Activated CD4-positive, alpha-beta T cell treated with anti-CD3 and anti-CD28 coated beads for 4 hours (primary cell): ENCODE data around the gene SEC11A.
"Not testable (repeated sequence)": the region's sequence is repeated elsewhere in the genome, so short reads cannot be mapped to it uniquely, and the experiment has no call there.

Experiments used
- DNase-seq, 2 donors: peaks; one replicate each; pipeline ENCODE4 v3.0.0-alpha.2; 2020

Gene SEC11A

DNA sequence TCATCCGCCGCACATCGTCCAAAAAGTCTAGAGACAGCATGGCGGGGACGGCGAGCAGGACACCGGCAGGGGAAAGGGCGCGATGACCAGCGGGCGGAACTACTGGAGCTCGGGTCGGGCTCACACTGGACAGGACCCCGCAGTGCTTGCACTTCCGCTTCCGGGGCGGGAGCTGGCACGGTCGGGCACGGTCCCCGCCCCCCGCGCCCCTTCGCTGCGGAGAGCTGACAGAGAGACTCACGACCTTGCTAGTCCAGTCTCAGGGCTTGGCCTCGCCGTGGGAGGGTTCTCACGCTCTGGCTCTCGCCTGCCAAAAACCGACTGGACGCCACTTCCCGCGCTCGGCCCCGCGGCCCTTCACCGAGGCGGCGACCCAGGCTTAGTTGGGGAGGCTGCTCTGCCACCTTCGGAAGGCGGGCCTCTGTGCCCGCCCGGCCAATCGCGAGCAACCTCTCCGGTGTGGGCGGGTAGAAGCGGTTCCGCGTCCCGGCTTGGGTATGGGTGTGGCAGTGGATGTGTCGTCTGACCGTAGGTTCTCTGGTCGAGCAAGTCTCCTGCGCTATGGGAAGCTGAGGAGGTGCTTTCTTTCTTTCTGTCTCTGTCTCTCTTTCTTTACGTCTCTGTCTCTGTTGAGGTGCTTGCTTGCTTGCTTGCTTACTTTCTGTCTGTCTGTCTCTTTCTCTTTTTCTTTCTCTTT is at the start of gene SEC11A:
TSS of gene SEC11A (minus strand) at position 104 of the 697 bp plus-strand sequence. CDS start at position 40, 64 bp downstream.
- peak; percentile 87 for DNase-seq

DNA sequence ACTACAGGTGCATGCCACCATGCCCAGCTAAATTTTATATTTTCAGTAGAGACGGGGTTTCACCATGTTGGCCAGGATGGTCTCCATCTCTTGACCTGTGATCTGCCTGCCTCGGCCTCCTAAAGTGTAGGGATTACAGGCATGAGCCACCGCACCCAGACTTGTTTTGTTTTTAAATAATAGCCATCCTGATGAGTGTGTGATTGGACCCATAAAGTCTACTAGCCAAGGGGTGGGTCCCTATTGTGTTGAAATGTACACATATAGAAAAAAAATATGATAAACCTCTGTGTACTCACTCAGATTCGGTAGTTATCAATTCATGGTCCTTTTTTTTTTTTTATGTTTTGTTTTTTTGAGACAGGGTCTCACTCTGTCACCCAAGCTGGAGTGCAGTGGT is 49.7 kb upstream of the SEC11A start:
- no peak for DNase-seq

DNA sequence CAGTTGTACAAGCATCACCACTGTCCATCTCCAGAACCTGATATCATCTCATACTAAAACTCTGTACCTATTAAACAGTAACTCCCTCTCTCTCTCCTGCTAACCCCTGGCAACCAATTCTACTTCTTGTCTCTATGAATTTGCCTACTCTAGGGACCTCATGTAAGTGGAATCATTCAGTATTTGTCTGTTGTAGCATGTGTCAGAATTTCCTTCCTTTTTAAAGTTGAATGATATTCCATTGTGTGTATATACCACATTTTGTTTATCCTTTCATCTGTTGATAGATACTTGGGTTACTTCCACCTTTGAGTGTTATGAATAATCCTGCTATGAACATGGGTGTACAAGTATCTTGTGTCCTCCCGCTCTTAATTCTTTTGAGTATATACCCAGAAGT is 49.0 kb upstream of the SEC11A start:
- DNase-seq: no peak

DNA sequence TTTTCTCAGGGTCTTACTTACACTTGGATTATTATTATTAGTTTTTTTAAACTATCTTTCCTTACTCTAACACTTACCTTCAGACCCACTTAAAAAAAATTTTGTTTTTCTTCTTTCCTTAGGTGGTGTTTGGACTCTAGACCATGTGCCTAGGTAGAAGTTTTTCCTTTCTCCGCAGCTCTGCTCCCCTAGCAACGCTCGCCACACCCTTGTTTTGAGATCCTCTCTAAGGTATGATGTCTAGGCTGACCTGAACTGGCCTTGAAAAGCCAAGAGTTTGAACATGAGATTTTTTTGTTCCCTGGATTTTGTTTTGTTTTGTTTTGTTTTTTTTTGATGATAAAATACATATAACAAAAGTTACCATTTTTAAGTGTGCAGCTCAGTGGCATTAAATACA is 48.6 kb upstream of the SEC11A start:
- no peak for DNase-seq

DNA sequence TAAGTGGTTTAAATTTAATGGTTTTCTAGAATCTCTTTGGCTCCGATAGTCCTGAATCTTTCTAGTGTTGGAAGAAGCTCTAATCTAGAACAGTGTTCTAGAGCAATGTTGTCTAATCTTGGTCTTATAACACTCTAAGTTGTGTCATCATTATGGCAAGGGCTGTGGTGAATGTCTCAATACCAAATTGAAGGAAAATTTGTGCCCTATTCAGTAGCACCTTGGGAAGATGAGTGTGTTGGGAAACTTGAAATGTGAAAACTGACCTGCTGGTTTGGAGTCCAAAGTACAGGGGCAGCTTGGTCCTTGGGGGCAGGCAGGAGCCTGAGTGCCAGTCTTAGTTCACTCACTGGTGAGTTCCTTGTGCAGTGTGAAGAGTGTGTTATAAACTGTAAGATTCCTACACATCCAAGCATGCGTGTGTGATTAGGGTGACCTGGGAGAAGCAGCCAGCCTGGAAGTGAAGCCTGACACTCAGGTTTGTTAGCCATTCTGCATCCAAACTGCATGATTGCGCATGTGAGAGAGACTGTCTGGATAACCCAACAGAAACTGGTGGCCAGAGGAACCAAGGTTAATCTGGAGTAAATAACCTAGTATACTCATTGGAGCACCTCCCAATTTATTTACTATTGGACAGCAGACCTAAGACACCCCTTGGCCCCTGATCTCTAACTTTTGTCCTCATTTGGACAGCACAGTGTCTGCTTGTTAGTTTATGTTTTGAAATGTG is 47.1 kb upstream of the SEC11A start:
- no peak for DNase-seq

DNA sequence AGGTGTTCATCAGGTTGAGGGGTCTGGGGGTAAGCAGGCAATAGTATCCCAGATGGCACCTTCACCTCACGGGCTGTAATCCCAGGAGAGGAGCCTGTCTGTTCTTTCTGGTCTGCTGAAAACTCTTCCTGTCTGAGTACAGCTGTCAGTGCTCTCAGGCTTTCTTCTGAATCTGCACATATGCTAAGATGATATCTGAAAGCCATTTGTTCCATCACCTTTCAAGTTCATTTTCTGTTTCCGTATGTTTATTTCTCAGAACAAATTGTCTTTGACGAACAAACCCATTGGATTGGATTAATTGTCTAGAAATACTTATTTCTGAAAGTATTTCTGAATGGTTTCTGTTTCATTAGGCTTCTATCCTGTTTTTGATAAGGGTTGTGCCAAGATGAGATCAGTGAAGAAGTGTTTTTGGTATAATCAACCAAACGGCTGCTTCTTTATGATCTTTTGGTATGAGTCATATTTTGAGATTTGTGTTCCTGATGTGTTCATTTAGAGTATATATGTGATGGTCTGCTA is 45.7 kb upstream of the SEC11A start:
- no peak for DNase-seq

DNA sequence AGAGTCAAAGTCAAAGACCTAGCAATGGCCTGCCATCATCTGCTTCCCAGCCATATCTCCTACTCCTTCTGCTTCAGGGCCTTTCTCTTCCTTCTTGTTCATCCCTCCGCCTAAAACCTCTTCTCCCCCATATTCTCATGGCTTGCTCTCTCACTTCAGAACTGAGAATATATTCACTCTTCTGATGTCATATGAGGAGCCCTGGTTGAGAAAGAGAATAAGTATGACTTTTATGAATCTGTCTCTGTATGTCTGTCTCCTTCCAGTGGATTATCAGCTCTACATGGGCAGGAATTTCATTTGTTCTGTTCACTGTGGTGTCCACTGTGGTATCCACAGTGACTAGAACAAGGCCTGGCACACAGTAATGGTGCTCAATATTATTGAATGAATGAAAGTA is 44.3 kb upstream of the SEC11A start:
- no peak for DNase-seq

DNA sequence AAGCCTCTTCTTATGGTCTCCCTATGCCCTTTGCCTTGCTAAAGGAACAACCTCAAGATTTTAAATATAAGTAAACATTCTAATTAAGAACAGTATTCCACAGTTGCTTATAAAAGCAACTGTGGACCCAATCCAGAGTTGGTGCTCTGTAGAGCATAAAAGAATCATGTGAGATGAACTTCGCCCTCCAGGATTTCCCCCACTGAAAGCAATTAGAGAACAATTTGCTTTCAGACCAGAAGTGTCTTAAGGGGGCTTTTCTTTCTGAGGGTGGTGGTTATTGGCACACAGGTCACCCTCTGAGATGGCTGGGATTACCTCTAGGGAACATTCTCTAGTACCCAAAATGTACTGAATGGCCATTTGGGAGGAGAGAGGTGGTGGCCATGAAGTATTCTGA is 43.1 kb upstream of the SEC11A start:
- no peak for DNase-seq

DNA sequence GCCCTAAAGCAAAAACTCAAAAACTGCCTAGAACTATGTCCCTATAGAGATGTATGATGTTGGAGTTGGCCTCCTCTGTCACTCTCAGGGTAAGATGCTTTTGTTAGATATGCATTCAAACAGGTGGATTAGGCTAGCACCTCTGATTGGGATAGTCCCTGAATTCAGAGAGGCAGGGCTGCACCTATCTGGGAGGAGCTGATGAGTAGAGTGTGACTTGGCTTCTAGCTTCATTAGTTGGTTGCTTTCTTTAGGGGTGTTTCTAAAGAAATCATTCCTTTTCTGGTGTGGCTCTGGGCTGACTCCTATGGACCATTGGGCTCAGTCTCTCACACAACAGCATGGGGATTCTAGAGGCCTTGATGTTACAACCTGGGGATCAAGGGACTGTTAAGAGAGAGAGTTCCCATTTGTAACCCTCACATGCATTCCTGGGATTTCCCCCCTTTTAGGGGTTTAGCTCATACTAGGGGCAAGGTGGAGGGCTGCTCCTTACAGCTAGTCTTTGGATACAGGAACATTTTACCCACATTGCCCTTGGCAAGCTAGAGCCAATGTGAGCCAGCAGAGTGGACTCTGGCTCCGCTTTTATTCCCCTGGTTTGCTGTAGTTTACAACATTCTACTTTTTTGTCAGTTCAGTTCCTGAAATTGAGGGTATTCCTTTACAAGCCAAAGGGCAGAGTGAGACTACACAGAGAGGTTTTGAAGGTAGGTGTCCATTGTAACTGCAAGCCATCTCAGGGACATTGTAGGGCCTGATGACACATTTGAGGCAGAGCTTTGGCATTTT is 40.0 kb upstream of the SEC11A start:
- DNase-seq: no peak

DNA sequence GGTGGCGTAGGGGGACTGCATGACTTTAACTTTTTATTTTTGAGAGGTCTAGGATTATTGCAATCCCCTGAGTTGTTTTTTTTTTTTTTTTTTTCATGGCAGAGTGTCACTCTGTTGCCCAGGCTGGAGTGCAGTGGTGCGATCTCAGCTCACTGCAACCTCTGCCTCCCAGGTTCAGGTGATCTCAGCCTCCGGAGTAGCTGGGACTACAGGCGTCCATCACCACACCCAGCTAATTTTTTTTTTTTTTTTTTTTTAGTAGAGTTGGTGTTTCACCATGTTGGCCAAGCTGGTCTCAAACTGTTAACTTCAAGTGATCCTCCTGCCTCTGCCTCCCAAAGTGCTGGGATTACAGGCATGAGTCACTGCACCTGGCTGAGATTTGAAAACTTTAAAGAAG is 39.0 kb upstream of the SEC11A start:
- not testable (repeated sequence) for DNase-seq

DNA sequence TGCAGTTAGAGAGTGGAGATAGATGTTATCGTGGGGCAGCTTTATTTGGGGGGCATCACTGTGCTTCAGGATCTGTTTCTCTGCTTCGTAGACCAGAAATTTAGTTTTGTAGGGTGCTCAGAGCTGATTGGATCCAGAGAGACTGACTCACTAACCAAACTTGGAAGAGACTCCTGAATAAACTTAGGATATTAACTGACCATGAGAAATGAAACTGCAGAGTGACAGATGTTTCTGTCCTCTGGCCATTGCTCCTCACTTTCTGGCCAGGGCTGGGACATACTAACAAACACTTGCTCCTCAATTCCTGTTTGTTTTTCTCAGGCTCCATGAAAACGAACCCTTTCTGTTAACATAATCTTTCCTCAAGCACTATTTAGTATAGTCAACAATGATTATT is 36.8 kb upstream of the SEC11A start:
- DNase-seq: no peak

DNA sequence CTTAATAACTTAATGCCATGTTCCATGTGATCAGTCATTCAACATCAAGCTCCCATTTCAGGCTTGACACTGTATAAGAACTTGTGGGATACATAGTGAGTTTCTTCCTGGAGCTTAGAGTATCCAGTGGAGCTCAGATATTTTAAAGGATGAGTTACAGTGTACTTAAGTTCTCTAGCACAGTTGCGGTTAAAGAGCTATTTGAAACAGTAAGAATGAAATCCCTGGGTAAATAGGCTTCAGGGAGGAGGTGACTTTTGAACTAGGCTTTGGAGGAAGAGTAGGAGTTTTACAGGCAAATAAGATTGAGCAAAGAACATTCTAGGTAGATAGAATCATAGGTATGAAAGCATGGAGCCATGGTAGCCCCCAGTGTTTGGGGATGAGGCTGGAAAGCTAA is 36.3 kb upstream of the SEC11A start:
- no peak for DNase-seq

DNA sequence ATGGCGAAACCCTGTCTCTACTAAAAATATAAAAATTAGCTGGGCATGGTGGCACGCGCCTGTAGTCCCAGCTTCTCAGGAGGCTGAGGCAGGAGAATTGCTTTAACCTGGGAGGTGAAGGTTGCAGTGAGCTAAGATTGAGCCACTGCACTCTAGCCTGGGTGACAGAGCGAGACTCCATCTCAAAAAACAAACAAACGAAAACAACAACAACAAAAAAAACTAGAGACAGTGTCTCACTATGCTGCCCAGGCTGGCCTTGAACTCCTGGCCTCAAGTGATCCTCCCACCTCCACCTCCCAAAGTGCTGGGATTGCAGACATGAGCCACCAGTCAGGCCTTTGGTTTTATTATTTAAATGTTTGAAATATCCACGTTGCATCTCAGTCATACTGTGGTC is 35.8 kb upstream of the SEC11A start:
- not testable (repeated sequence) for DNase-seq

DNA sequence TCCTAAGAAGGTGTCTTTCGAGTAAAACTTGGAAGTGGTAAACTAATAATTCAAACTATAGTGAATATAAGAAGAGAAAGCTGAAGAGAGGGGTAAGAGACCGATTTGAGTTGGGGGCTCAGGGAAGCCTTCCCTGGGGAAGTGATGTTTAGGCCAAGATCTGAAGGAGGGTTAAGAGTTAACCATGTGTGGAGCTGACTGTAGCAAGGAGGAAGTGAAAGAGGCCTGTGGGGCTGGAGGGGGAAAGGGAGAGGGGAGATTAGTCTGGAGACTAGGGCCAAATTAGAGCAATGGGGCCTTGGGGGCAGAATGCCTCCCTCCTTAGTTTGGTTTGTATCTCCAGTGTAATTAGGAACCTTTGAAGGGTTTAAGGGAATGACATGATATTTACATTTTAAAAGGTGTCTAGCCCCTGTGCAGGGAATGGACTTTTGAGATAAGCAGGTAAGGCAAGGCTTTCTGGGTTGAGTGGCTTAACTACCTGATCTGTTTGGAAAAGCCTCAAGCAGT is 34.7 kb upstream of the SEC11A start:
- DNase-seq: no peak

DNA sequence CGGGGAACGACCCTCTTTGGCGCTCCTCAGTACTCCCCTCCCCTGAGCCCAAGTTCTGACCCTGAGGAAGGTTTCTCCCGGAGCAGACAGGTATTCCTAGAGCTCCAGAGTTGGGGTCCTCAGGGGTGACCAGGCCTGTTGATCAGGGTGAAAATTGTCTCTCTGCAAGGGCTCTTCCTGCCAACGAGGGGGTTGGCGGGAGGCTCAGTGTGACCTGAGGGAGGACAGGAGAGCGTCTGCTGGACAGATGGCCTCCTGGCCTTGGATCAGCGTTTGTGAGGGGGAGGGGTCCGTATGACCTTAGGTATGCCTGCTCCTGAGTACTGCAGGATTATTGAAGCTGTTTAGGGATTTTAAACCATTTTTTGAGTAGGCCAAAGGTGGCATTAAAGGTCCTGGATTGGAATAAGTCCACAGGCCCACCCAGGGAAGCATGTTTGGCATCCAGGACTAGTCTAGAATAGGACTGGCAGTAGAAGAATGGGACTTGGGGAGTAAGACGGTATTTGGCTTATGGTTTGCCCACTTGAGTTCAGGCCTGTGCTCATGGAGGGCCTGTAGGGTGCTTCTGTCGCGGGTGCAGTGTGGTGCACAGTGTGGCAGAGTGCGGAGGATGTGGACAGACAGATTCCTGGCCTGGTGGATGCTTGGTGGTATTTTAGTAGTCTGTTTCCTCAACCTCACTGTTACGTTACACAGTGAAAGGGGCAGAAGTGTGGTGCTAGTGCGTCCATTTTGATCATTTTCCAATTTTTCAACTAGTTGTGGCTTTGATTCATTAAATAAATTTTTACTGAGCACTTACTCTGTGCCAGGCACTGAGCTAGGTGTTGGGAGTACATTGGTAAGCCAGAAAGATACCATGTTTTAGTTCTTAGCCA is 33.4 kb upstream of the SEC11A start:
- peak; percentile 32 to 38 for DNase-seq

DNA sequence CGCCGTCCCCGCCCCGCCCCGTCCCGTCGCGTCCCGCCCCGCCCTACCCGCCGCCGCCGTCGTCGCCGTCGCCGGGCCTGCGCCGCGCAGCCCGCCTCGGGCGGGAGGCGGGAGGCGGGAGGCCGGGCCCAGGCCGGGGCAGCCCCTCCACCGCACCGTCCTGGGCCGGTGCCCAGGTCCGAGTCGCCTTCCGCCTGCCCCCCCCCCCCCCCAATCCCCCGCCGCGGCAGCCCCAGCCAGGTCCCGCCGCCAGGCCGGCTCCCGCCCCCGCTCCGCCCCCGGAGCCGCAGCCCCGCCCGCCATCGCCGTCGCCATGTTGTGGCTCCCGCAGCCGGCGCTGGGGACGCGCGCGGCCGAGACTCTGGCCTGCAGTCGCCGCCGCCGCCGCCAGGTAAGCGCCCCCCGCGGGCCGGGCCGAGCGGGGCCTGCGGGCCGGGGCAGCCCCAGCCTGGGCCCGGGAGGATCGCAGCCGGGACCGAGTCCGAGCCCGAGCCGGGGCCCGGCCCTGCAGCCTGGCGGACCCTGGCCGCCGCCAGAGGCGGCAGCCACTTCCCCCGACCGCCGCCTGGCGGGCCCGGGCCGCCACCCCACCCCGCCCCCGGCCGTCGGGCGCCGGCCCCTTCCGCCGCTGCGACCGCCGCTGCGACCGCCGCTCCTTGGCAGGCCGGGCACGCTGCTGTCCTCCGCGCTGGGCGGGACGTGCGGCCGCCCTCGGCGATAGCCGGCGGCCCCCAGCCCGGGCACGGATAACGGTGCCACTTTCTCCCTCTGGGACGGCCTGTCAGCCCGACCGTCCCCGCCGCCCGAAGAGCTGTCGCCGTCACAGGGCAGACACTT is 32.6 kb upstream of the SEC11A start, which contains the start of gene ZNF592:
TSS of gene ZNF592 (plus strand) at position 319 of the 837 bp plus-strand sequence. CDS start 34,084 bp downstream, outside the sequence.
- DNase-seq: peak; percentile 78 to 81

DNA sequence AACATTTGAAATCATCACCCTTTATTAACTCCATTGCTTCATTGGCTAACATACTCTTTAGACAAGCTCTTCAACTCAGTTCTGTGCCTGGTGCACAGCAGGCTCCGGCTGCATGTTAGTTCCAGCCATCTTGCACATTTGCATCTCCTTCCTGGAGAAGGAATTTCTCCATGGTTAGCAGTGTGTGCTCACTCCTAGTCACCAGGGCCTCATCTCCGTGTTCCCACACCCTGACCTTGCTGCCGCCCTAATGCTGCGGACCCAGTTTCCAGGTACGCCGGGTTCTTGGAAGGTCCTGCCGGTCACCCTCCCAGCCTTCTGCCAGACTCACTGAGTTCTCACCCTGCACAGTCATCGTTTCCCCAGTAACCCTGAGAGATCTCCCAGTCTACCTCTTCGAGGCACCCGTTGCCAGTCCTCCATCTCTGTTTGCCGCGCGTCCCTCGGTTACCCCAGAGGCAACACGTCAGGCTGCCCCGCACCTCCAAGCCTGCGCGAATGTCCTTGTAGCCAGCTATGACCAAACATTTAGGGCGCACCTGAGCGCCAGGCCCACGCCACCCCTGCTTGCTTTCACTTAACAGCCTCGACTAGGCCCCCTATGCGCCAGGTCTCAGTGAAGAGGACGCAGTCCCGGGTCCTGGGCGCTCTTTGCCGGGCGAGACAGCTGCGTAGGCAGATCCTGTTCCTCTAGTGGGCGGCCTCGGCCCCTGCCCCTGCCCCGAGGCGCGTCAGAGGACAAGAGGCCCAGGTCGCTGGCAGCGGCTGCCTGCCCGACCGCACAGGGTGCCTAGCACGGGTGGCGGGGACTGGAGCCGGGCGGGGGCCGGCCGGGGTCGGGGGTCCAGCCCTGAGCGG is 31.7 kb upstream of the SEC11A start:
- DNase-seq: peak; percentile 61 to 73

DNA sequence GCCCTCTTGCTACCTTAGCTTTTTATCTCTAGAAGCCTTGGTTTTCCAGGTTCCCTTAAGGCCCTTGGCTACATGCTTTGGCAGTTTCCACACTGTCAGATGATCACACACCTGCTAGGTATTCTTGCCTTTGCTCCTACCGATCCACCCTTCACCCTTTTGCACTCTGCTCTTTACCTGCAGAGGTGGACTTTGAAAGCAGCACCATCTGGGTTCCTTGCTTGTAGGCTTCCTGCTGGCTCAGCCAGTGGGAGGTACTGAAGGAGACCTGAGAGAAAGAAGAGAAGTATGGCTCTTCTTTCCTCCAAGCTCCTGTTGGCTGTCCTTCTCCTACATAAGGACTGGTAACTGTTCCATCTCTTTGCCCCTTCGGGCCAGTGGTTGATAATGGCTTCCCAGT is 25.2 kb upstream of the SEC11A start:
- DNase-seq: no peak

DNA sequence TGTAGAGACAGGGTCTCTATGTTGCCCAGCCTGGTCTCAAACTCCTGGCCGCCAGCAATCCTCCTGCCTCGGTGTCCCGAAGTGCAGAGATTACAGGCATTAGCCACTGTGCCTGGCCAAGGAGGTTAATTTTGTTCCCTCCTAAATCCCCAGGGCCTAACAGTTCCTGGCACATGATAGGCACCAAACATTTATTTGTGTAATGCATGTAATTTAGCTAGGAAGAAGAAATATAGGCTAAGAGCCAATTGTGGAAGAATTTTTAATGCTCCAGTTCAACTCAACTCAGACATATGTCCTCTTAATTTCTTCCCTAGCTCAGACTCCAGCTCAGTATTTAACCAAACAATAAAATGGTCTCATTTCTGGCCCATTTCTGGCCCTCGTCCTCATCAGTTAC is 24.8 kb upstream of the SEC11A start:
- no peak for DNase-seq

DNA sequence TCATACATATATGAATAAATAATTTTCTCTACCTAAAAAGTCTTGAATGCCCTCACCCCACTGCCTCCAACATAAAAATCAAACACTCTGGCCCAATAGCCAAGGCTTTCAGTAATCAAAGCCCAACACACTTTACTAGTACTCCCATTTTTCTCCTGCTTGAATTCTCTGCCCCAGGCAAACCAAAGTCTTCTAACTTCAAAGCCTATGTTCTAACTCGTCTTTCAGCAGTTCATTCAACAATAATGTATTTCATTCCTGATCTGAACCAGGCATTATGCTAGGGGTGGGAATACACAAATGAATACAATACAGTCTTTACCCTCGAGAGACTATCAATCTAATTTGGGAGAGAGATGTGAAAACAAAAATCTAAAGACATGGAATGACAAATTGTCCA is 21.1 kb upstream of the SEC11A start:
- no peak for DNase-seq
